Stomach smooth muscle (tissue), 2 donors: ENCODE results near the gene ATXN2.
"Not testable (repeated sequence)": the region's sequence is repeated elsewhere in the genome, so short reads cannot be mapped to it uniquely, and the experiment has no call there.

Source experiments
- H3K27ac ChIP-seq: one replicate; pipeline ENCODE4 v1.7.0; 2013; ENCODE audit warnings: mild to moderate bottlenecking, low read length, inconsistent platforms
- H3K27me3 ChIP-seq, 2 donors: one replicate each; pipeline ENCODE4 v1.7.0; 2013; ENCODE audit warnings: low read length in 2 of 2; ENCODE audit not compliant: insufficient read depth in 2 of 2, control insufficient read depth in 1 of 2
- H3K36me3 ChIP-seq, 2 donors: one replicate each; pipeline ENCODE4 v1.7.0; 2013; ENCODE audit warnings: low read length in 2 of 2; ENCODE audit not compliant: control insufficient read depth in 2 of 2, insufficient read depth in 2 of 2
- H3K4me1 ChIP-seq: one replicate; pipeline ENCODE4 v1.7.0; 2013; ENCODE audit warnings: low read length; ENCODE audit not compliant: control insufficient read depth, insufficient read depth
- H3K4me3 ChIP-seq, 2 donors: one replicate each; pipeline ENCODE4 v1.7.0; 2013; ENCODE audit warnings: low read length in 2 of 2
- H3K9ac ChIP-seq, 2 donors: one replicate each; pipeline ENCODE4 v1.7.0; 2013; ENCODE audit warnings: low read length in 2 of 2, mild to moderate bottlenecking in 1 of 2
- H3K9me3 ChIP-seq, 2 donors: one replicate each; pipeline ENCODE4 v1.7.0; 2013; ENCODE audit warnings: low read length in 2 of 2; ENCODE audit not compliant: control insufficient read depth in 2 of 2
- donor health status: healthy.
- donor health status: Pancreatic carcinoma.

Gene ATXN2

GRCh38 chr12:111544032-111544431 lies 55.1 kb downstream of the ATXN2 start:
- Histone ChIP-seq H3K27me3 (no peaks in the 10 kb centered on the region), H3K36me3 (peaks cover 15 to 21% of the 10 kb centered on the region in 2 donors), H3K4me3 (no peak overlapping the region), H3K4me1 (no peaks in the 10 kb centered on the region), H3K9me3 (no peaks in the 10 kb centered on the region), H3K9ac (no peak overlapping the region), H3K27ac (no peak overlapping the region)

GRCh38 chr12:111532751-111533150 lies 66.4 kb downstream of the ATXN2 start:
- no peak overlapping the region for H3K4me3 ChIP-seq
- no peak overlapping the region for H3K9ac ChIP-seq
- no peaks in the 10 kb centered on the region for H3K4me1 ChIP-seq
- no peak overlapping the region for H3K27ac ChIP-seq
- peaks cover 11 to 14% of the 10 kb centered on the region in 2 donors for H3K36me3 ChIP-seq
- H3K27me3 ChIP-seq: no peaks in the 10 kb centered on the region
- H3K9me3 ChIP-seq: no peaks in the 10 kb centered on the region

GRCh38 chr12:111529424-111530368 lies 69.4 kb downstream of the ATXN2 start:
- Histone ChIP-seq H3K36me3 (peaks cover 15 to 19% of the 10 kb centered on the region in 2 donors), H3K4me3 (no peak overlapping the region)

GRCh38 chr12:111523587-111524167 lies 75.4 kb downstream of the ATXN2 start:
- no peak overlapping the region for H3K4me3 ChIP-seq
- H3K27me3 ChIP-seq: no peaks in the 10 kb centered on the region
- no peak overlapping the region for H3K9ac ChIP-seq
- no peaks in the 10 kb centered on the region for H3K4me1 ChIP-seq
- no peak overlapping the region for H3K27ac ChIP-seq
- H3K9me3 ChIP-seq: no peaks in the 10 kb centered on the region
- peaks cover 24 to 31% of the 10 kb centered on the region in 2 donors for H3K36me3 ChIP-seq

More at GRCh38 chr12:111529424-111530368, 69.4 kb downstream of the ATXN2 start:
- Histone ChIP-seq H3K9ac (no peak overlapping the region), H3K4me1 (no peaks in the 10 kb centered on the region), H3K27me3 (no peaks in the 10 kb centered on the region), H3K27ac (no peak overlapping the region), H3K9me3 (no peaks in the 10 kb centered on the region)

- H3K27ac ChIP-seq: no peak overlapping the region
- H3K27me3 ChIP-seq: no peaks in the 10 kb centered on the region
Observed at GRCh38 chr12:111521801-111522200, 77.3 kb downstream of the ATXN2 start.

GRCh38 chr12:111519937-111520336 lies 79.2 kb downstream of the ATXN2 start:
- Histone ChIP-seq H3K27me3 (no peaks in the 10 kb centered on the region), H3K9ac (no peak overlapping the region), H3K27ac (no peak overlapping the region), H3K4me1 (no peaks in the 10 kb centered on the region), H3K9me3 (no peaks in the 10 kb centered on the region), H3K4me3 (no peak overlapping the region), H3K36me3 (peaks cover 28 to 34% of the 10 kb centered on the region in 2 donors)

More at GRCh38 chr12:111521801-111522200, 77.3 kb downstream of the ATXN2 start:
- Histone ChIP-seq H3K9ac (no peak overlapping the region), H3K9me3 (no peaks in the 10 kb centered on the region), H3K4me3 (no peak overlapping the region), H3K36me3 (peaks cover 24 to 36% of the 10 kb centered on the region in 2 donors), H3K4me1 (no peaks in the 10 kb centered on the region)

- H3K27me3 ChIP-seq: no peaks in the 10 kb centered on the region
- H3K9me3 ChIP-seq: no peaks in the 10 kb centered on the region
- H3K9ac ChIP-seq: no peak overlapping the region
- H3K36me3 ChIP-seq: peaks cover 26 to 30% of the 10 kb centered on the region in 2 donors
- H3K4me1 ChIP-seq: no peaks in the 10 kb centered on the region
- H3K27ac ChIP-seq: no peak overlapping the region
- no peak overlapping the region for H3K4me3 ChIP-seq
Observed at GRCh38 chr12:111519083-111519482, 80.0 kb downstream of the ATXN2 start.

- not testable (repeated sequence) for H3K9me3 ChIP-seq, H3K27ac ChIP-seq, H3K4me3 ChIP-seq, H3K9ac ChIP-seq, H3K4me1 ChIP-seq, H3K27me3 ChIP-seq
- H3K36me3 ChIP-seq: peaks cover 26 to 38% of the 10 kb centered on the region in 2 donors
Observed at GRCh38 chr12:111507719-111508118, 91.4 kb downstream of the ATXN2 start.

GRCh38 chr12:111507258-111507657 lies 91.9 kb downstream of the ATXN2 start:
- H3K36me3 ChIP-seq: peaks cover 26 to 38% of the 10 kb centered on the region in 2 donors
- not testable (repeated sequence) for H3K27ac ChIP-seq, H3K9me3 ChIP-seq, H3K4me3 ChIP-seq, H3K4me1 ChIP-seq, H3K27me3 ChIP-seq, H3K9ac ChIP-seq

GRCh38 chr12:111506260-111506659 lies 92.9 kb downstream of the ATXN2 start:
- no peaks in the 10 kb centered on the region for H3K9me3 ChIP-seq
- H3K9ac ChIP-seq: no peak overlapping the region
- H3K4me3 ChIP-seq: no peak overlapping the region
- no peaks in the 10 kb centered on the region for H3K27me3 ChIP-seq
- no peak overlapping the region for H3K27ac ChIP-seq
- H3K4me1 ChIP-seq: no peaks in the 10 kb centered on the region
- H3K36me3 ChIP-seq: peaks cover 32 to 36% of the 10 kb centered on the region in 2 donors
